Measurements from ENCODE around the gene PRKAA2. TPM values are rescaled to one million over a fixed set of nuclear protein-coding genes. Genes with fewer than 3 reads are reported as not detected.
A peak's percentile ranks its signal among the peaks of the same experiment; 100 is the strongest.

Gene PRKAA2
- total and polyA plus RNA-seq, 10 of the 15 experiments (the other 5 are each of a cell fraction or from before 2014, with no cell fraction given), result 0.01 TPM; not detected in 9

- Histone ChIP-seq H4K20me1 (ENCODE audit: control insufficient read depth, insufficient read depth) (no peaks in the 10 kb centered on the region), H3K9ac (ENCODE audit: control insufficient read depth, insufficient read depth, low read length) (no peak overlapping the region), H3K4me2 (ENCODE audit: control insufficient read depth, insufficient read depth) (no peak overlapping the region), H3K79me2 (ENCODE audit: control insufficient read depth, insufficient read depth, low read length) (no peaks in the 10 kb centered on the region), H3K27me3 (replicated peaks in 1 of 2; ENCODE audit: control insufficient read depth in 2 of 2, insufficient read depth in 2 of 2, low read length in 1 of 2) (no peaks in the 10 kb centered on the region), H3K9me3 (replicated peaks; ENCODE audit: control insufficient read depth, insufficient read depth, low read length) (no peaks in the 10 kb centered on the region), H3K4me1 (ENCODE audit: control insufficient read depth, insufficient read depth, low read length) (no peaks in the 10 kb centered on the region), H3K27ac (ENCODE audit: control insufficient read depth, insufficient read depth) (no peak overlapping the region), H2AFZ (ENCODE audit: control insufficient read depth, low read depth, low read length) (no peak overlapping the region), H3K4me3 (no peak overlapping the region), H3K36me3 (ENCODE audit: control insufficient read depth in 2 of 2, insufficient read depth in 2 of 2, low read length in 1 of 2) (no peaks in the 10 kb centered on the region)
- ChIA-PET CTCF (interaction anchor here (0.6 to 3.9 kb wide), 11 partner anchors 10 to 1423 kb away, joined by 3 to 32 read pairs (median 5); no protein-coding TSS in a partner anchor), POLR2A (interaction anchor here (1.0 kb wide), 1 partner anchor 22 kb away, joined by 4 read pairs; no protein-coding TSS in a partner anchor), RAD21 (ENCODE audit: unreplicated experiment) (interaction anchor here (0.6 kb wide), 1 partner anchor 1438 kb away, joined by 3 read pairs; no protein-coding TSS in a partner anchor), SMC1A (ENCODE audit: uncharacterized antibody, unreplicated experiment) (interaction anchor here (1.0 to 2.4 kb wide), 5 partner anchors 125 to 1426 kb away, joined by 3 to 8 read pairs (median 7); no protein-coding TSS in a partner anchor)
- in situ Hi-C loops (cut with MboI) (no loop called here), intact Hi-C loops (cut with micrococcal nuclease; ENCODE audit: unreplicated experiment) (no loop called here)
- DNase-seq (ENCODE audit: low read depth, low spot score) (no peak), FAIRE-seq (no peak), ATAC-seq (peak; percentile 37; the same call in 1 of the 3 replicates)
- BruUV-seq (replicated peaks), result no TSS peak
- TF ChIP-seq ZNF24 (IDR thresholded peaks at IDR 0.05), result no peak
- TF ChIP-seq KAT2A (conservative IDR thresholded peaks at IDR 0.05; ENCODE audit: control insufficient read depth, low read depth, low read length), result no peak
- TF ChIP-seq SMAD5 (IDR thresholded peaks at IDR 0.05; ENCODE audit: low read depth), result no peak
- no peak for TF ChIP-seq EGR1 (IDR thresholded peaks at IDR 0.05; ENCODE audit: borderline replicate concordance in 1 of 2, low read depth in 2 of 2, low read length in 2 of 2)
- no peak for TF ChIP-seq SMC3 (IDR thresholded peaks at IDR 0.05; ENCODE audit: borderline replicate concordance, low read length)
- TF ChIP-seq BRCA1 (IDR thresholded peaks at IDR 0.05; ENCODE audit: low read depth, low read length), result no peak
Observed at GRCh38 chr1:56710646-56711045, 65.5 kb downstream of the PRKAA2 start.

- CTCF ChIA-PET, result interaction anchor here (0.6 to 1.8 kb wide), 3 partner anchors 9 to 1231 kb away, joined by 3 to 5 read pairs (median 5); no protein-coding TSS in a partner anchor
- H2AFZ ChIP-seq (ENCODE audit: control insufficient read depth, low read depth, low read length), result no peak overlapping the region
- no peak overlapping the region for H3K9ac ChIP-seq (ENCODE audit: control insufficient read depth, insufficient read depth, low read length)
- H3K27ac ChIP-seq (ENCODE audit: control insufficient read depth, insufficient read depth), result no peak overlapping the region
- no peak overlapping the region for H3K4me2 ChIP-seq (ENCODE audit: control insufficient read depth, insufficient read depth)
- no peaks in the 10 kb centered on the region for H3K79me2 ChIP-seq (ENCODE audit: control insufficient read depth, insufficient read depth, low read length)
- H3K4me1 ChIP-seq (ENCODE audit: control insufficient read depth, insufficient read depth, low read length), result no peaks in the 10 kb centered on the region
- DNase-seq (ENCODE audit: low read depth, low spot score) (no peak), ATAC-seq (no peak), FAIRE-seq (no peak)
- no peaks in the 10 kb centered on the region for H3K27me3 ChIP-seq (replicated peaks in 1 of 2; ENCODE audit: control insufficient read depth in 2 of 2, insufficient read depth in 2 of 2, low read length in 1 of 2)
- H4K20me1 ChIP-seq (ENCODE audit: control insufficient read depth, insufficient read depth), result no peaks in the 10 kb centered on the region
- WGBS (ENCODE audit: insufficient coverage, insufficient replicate concordance, low lambda C conversion rate, missing lambda C conversion rate), result 0% methylated on average over 1 of the region's 1 CpG
- intact Hi-C loops (cut with micrococcal nuclease; ENCODE audit: unreplicated experiment) (no loop called here), in situ Hi-C loops (cut with MboI) (no loop called here)
- RAD21 ChIA-PET (ENCODE audit: unreplicated experiment), result no interaction called here
- SMC1A ChIA-PET (ENCODE audit: uncharacterized antibody, unreplicated experiment), result no interaction called here
- H3K36me3 ChIP-seq (ENCODE audit: control insufficient read depth in 2 of 2, insufficient read depth in 2 of 2, low read length in 1 of 2), result no peaks in the 10 kb centered on the region
- TF ChIP-seq EP300 (IDR thresholded peaks at IDR 0.05; ENCODE audit: borderline replicate concordance in 1 of 2, control insufficient read depth in 1 of 2, low read depth in 2 of 2, low read length in 2 of 2), result no peak
- no peak for TF ChIP-seq SIX5 (IDR thresholded peaks at IDR 0.05; ENCODE audit: low read depth, low read length, severe bottlenecking)
- TF ChIP-seq NFIC (IDR thresholded peaks at IDR 0.05; ENCODE audit: low read depth, low read length), result no peak
- no peak for TF ChIP-seq POLR2A (IDR thresholded peaks at IDR 0.05; ENCODE audit: low read depth, low read length)
- TF ChIP-seq RUNX3 (IDR thresholded peaks at IDR 0.05; ENCODE audit: low read length), result no peak
- no peak for TF ChIP-seq TCF3 (IDR thresholded peaks at IDR 0.05; ENCODE audit: borderline replicate concordance, insufficient read depth, low read depth, low read length)
- no peak for TF ChIP-seq ELK1 (IDR thresholded peaks at IDR 0.05; ENCODE audit: low read depth, low read length)
- no peak for TF ChIP-seq SMAD1 (IDR thresholded peaks at IDR 0.05; ENCODE audit: low read depth, partially characterized antibody)
- no peak for TF ChIP-seq CREB1 (IDR thresholded peaks at IDR 0.05; ENCODE audit: low read depth)
- TF ChIP-seq CBFB (IDR thresholded peaks at IDR 0.05; ENCODE audit: low read depth), result no peak
- no peak for TF ChIP-seq IRF3 (IDR thresholded peaks at IDR 0.05)
- H3K4me3 ChIP-seq, result no peak overlapping the region
- H3K9me3 ChIP-seq (replicated peaks; ENCODE audit: control insufficient read depth, insufficient read depth, low read length), result no peaks in the 10 kb centered on the region
- POLR2A ChIA-PET, result no interaction called here
- BruUV-seq (replicated peaks), result no TSS peak
Observed at GRCh38 chr1:56712150-56712549, 67.0 kb downstream of the PRKAA2 start.

Measured in GM12878 (cell line).